Activated CD8-positive, alpha-beta memory T cell treated with anti-CD3 and anti-CD28 coated beads for 1 hour (primary cell): ENCODE measurements around the gene DIAPH2.

Experiments
- DNase-seq, 2 donors: peaks; one replicate each; pipeline ENCODE4 v3.0.0-alpha.2; 2020; ENCODE audit warnings: low read depth in 1 of 2; ENCODE audit errors: extremely low read depth in 1 of 2

DIAPH2 gene

GRCh38 chrX:97268182-97268680 lies 583.6 kb downstream of the DIAPH2 start:
- DNase-seq = no peak

- DNase-seq = no peak
Measured at GRCh38 chrX:97284531-97284930, 599.9 kb downstream of the DIAPH2 start.

- no peak for DNase-seq
Measured at GRCh38 chrX:97290199-97290598, 605.6 kb downstream of the DIAPH2 start.

GRCh38 chrX:97294041-97294440 lies 609.4 kb downstream of the DIAPH2 start:
- DNase-seq = no peak

- no peak for DNase-seq
Measured at GRCh38 chrX:97295954-97296353, 611.3 kb downstream of the DIAPH2 start.

- no peak for DNase-seq
Measured at GRCh38 chrX:97306771-97307470, 622.3 kb downstream of the DIAPH2 start.

- DNase-seq = no peak
Measured at GRCh38 chrX:97308171-97308570, 623.5 kb downstream of the DIAPH2 start.

GRCh38 chrX:97309487-97310116 lies 625.0 kb downstream of the DIAPH2 start:
- DNase-seq = no peak

GRCh38 chrX:97310373-97310772 lies 625.7 kb downstream of the DIAPH2 start:
- DNase-seq = no peak

- no peak for DNase-seq
Measured at GRCh38 chrX:97311066-97311778, 626.6 kb downstream of the DIAPH2 start.

- DNase-seq = no peak
Measured at GRCh38 chrX:97314345-97314744, 629.7 kb downstream of the DIAPH2 start.

- no peak for DNase-seq
Measured at GRCh38 chrX:97315939-97316338, 631.3 kb downstream of the DIAPH2 start.

- DNase-seq = no peak
Measured at GRCh38 chrX:97320305-97320704, 635.7 kb downstream of the DIAPH2 start.

- DNase-seq = no peak
Measured at GRCh38 chrX:97322401-97322800, 637.8 kb downstream of the DIAPH2 start.

GRCh38 chrX:97326456-97326855 lies 641.8 kb downstream of the DIAPH2 start:
- DNase-seq = no peak

GRCh38 chrX:97328853-97329390 lies 644.3 kb downstream of the DIAPH2 start:
- no peak for DNase-seq

- DNase-seq = no peak
Measured at GRCh38 chrX:97330151-97330550, 645.5 kb downstream of the DIAPH2 start.

- DNase-seq = no peak
Measured at GRCh38 chrX:97332963-97333362, 648.3 kb downstream of the DIAPH2 start.

- DNase-seq = no peak
Measured at GRCh38 chrX:97334850-97335249, 650.2 kb downstream of the DIAPH2 start.

- no peak for DNase-seq
Measured at GRCh38 chrX:97344724-97345123, 660.1 kb downstream of the DIAPH2 start.

- DNase-seq = no peak
Measured at GRCh38 chrX:97358941-97359340, 674.3 kb downstream of the DIAPH2 start.

GRCh38 chrX:97363843-97364242 lies 679.2 kb downstream of the DIAPH2 start:
- DNase-seq = no peak
